Heart right ventricle (tissue), 16 donors: ENCODE measurements around the gene ACTR10. TPM values are rescaled to one million over a fixed set of nuclear protein-coding genes. Genes with fewer than 3 reads are reported as not detected.

Experiments
- ATAC-seq, 8 donors: fragments of 200-7000 bp; cut with Tn5 transposase; one replicate each; pipeline ENCODE4 v1.9.1; 2020; ENCODE audit warnings: mild to moderate bottlenecking in 8 of 8, moderate library complexity in 8 of 8, moderate number of reproducible peaks in 1 of 8
- DNase-seq, 2 donors: peaks; one replicate each; pipeline ENCODE4 v3.0.0-alpha.2; 2020
- H3K27ac ChIP-seq, 10 donors: fragments of 200-600 bp; sonication (generic) in 2 of 10; one replicate each; pipeline versions ENCODE4 v1.5.0 to v1.8.0; 2020 to 2022; ENCODE audit warnings: mild to moderate bottlenecking in 3 of 10
- H3K27me3 ChIP-seq, 7 donors: fragments of 200-600 bp; one replicate each; pipeline ENCODE4 v1.8.0; 2021 to 2022; ENCODE audit warnings: mild to moderate bottlenecking in 2 of 7
- H3K36me3 ChIP-seq, 9 donors: fragments of 200-600 bp; sonication (generic) in 1 of 9; one replicate each; pipeline versions ENCODE4 v1.5.0 to v1.8.0; 2020 to 2022; ENCODE audit warnings: mild to moderate bottlenecking in 2 of 9
- H3K4me1 ChIP-seq, 9 donors: fragments of 200-600 bp; sonication (generic) in 1 of 9; one replicate each; pipeline versions ENCODE4 v1.5.0 to v1.8.0; 2020 to 2022; ENCODE audit warnings: mild to moderate bottlenecking in 4 of 9
- H3K4me3 ChIP-seq, 10 donors: fragments of 200-600 bp; sonication (generic) in 2 of 10; one replicate each; pipeline versions ENCODE4 v1.5.0 to v1.8.0; 2020 to 2022; ENCODE audit warnings: mild to moderate bottlenecking in 7 of 10, moderate library complexity in 2 of 10
- H3K9me3 ChIP-seq, 11 donors: fragments of 200-600 bp in 10 of 11; sonication (generic) in 2 of 11; one replicate each; pipeline versions ENCODE4 v1.5.0 to v1.8.0; 2013 to 2022; ENCODE audit warnings: mild to moderate bottlenecking in 2 of 11, control low read depth in 1 of 11, moderate library complexity in 1 of 11
- CTCF ChIP-seq, 9 donors: fragments of 200-600 bp; sonication (generic) in 2 of 9; IDR thresholded peaks; one replicate each; pipeline versions ENCODE4 v1.5.0 to v1.8.0; 2021 to 2022; ENCODE audit warnings: antibody characterized with exemption in 9 of 9, mild to moderate bottlenecking in 5 of 9, moderate library complexity in 1 of 9
- WGBS, 2 donors: extraction: QIAGEN DNeasy Blood & Tissue Kit; methylation state at CpG; one replicate each; pipeline ENCODE4 v1.1.7; 2013; ENCODE audit warnings: inconsistent platforms in 1 of 2; 5-methylcytosine and 5-hydroxymethylcytosine counted together
- intact Hi-C, 10 donors: fragments of 100-400 bp; cut with DNase I; formaldehyde crosslinking; loops; one replicate each; pipeline versions ENCODE4 v1.11.1 to v1.14.2; 2022
- polyA plus RNA-seq, 2 donors: library from polyadenylated mRNA; stranded (reverse); fragments of 200-250 nt; gene quantifications; one replicate each; pipeline ENCODE4 v1.2.3, GENCODE V29; 2013
- total RNA-seq, 10 donors: library from RNA; stranded (reverse); fragmentation: NEBNext Ultra II Directional in 3 of 10; extraction: Animal tissue kit (Norgen Biotek cat#: 25700) in 3 of 10; gene quantifications; one replicate each; pipeline versions ENCODE4 v1.2.1 to v1.2.4, GENCODE V29; 2021 to 2023
- donor health status: Arrhythmogenic right ventricular cardiomyopathy.
- donor health status: ischemic (EF 13 %, LVEDD 7.1; RV severe dilation, severe dysfunction).
- donor health status: healthy with polysubstance abuse.
- donor health status: DM: no; HTN: yes; CAD: no.
- donor health status: DM: no; HTN: no; CAD: no.
- donor health status: ischemic (EF 25% LVEDD 6.9; RV normal size, moderate dysfunction).
- donor health status: ischemic (EF 25% LVEDD 5.7; RV mildly dilated, moderate dysfunction).
- donor health status: healthy.
- donor health status: DM: yes; HTN: yes; CAD: no.
- donor health status: Ischemic cardiomyopathy.
- donor health status: ischemic (EF 35%, LVEDD 5.7; RV mildly dilated, moderate dysfunction).
- donor health status: nonischemic (EF 11% LVEDD 7.7; RV severe dilation, severe dysfunction).
- donor health status: DM: yes; HTN: yes; CAD: no.
- donor health status: PGD.
- donor health status: ischemic (EF 29% LVEDD 5.4; RV normal size, mild dysfunction).
- donor health status: nonischemic (EF 23%, LVEDD 6.1; RV moderate dilation, normal function).

The ACTR10 gene
- total and polyA plus RNA-seq, 12 donors = 60.5 to 88.9 (median 72.8) TPM

DNA sequence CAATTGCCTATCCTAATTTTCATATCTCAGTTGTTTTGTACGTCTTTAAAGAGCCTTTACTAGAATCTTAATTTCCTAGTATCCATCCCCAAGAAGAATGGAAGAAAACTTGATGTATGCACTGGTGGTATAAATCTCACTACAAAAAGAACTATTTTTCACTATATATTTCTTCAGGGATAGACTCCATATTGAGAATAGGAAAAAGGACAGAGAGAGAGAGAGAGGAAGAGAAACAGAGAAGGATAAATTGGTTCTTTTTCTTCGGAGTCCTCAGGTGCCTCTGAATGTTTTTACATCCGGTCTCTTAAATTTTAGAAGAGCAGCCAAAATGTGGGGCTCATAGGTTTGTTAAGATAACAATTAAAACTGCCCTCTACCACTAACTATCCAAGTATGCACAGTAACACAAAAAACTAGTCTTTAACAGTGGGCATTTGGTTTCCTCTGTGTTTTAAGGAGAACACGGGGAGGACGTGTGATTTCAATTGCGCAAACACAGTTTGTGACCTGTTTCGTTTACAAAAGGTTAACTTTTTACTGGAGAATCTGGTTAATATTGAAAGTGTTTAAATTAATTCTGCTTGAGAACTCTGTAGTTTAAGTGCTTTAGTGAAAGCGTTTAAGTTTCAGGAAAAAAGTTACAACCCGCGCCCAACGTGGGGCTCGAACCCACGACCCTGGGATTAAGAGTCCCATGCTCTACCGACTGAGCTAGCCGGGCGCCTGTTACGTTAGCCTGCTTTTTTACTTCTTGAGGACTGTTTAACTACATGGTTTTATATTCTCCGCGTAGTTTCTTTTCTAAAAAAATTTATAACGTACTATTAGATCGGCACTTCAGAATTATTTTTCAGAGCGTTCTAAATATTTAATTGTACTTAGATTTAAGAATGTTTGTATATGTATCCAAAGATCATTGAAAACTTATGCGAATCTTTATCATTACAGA, 39.6 kb downstream of the ACTR10 start:
- TF ChIP-seq CTCF (IDR thresholded peaks at IDR 0.05) = no peak
- DNase-seq (peak; percentile 69 to 70), ATAC-seq (peak; percentile 38 to 63 (median 52))
- H3K4me3 ChIP-seq = peak overlapping the region; percentile 33 to 76 (median 61)
- H3K9me3 ChIP-seq = no peaks in the 10 kb centered on the region
- WGBS, 2 donors = 4 to 5% methylated on average over 23 of the region's 23 CpGs
- peak overlapping the region; percentile 2 to 81 (median 75) for H3K27ac ChIP-seq
- H3K36me3 ChIP-seq = peaks cover 0 to 15% (median 0%) of the 10 kb centered on the region in 9 donors
- peaks cover 0 to 21% (median 7%) of the 10 kb centered on the region in 9 donors for H3K4me1 ChIP-seq
- intact Hi-C loops = loop anchor here in 7 of 10 donors (5.0 to 10.0 kb wide), 3 partner anchors 37 to 58 kb away; partner anchors contain the start of genes ARID4A (in 5 of the 7) and ACTR10 (in 2 of the 7)
- no peaks in the 10 kb centered on the region for H3K27me3 ChIP-seq

- 0 to 1% methylated on average over 16 of the region's 16 CpGs for WGBS, 2 donors
- no peak for TF ChIP-seq CTCF (IDR thresholded peaks at IDR 0.05)
- peak overlapping the region; percentile 35 to 95 (median 81) for H3K4me3 ChIP-seq
- DNase-seq = no peak
- intact Hi-C loops = loop anchor here in 7 of 10 donors (1.0 to 10.0 kb wide), 5 partner anchors 42 to 55 kb away; partner anchors contain the start of genes ARID4A (in 6 of the 7) and ACTR10 (in 2 of the 7)
- no peaks in the 10 kb centered on the region for H3K9me3 ChIP-seq
- peak; percentile 10 to 39 (median 24) for ATAC-seq
- H3K36me3 ChIP-seq = peaks cover 0 to 19% (median 3%) of the 10 kb centered on the region in 9 donors
- peaks cover 7 to 46% (median 34%) of the 10 kb centered on the region in 9 donors for H3K4me1 ChIP-seq
- peak overlapping the region; percentile 20 to 98 (median 94) for H3K27ac ChIP-seq
- H3K27me3 ChIP-seq = no peaks in the 10 kb centered on the region
These were observed 44.0 kb downstream of the ACTR10 start for GRCh38 chr14:58243790-58244555.

- WGBS, 2 donors = 0% methylated on average over 50 of the region's 50 CpGs
- peak; percentile 94 to 99 (median 96) for ATAC-seq
- TF ChIP-seq CTCF (IDR thresholded peaks at IDR 0.05) = peak in 2 of 9 donors; percentile 25 to 30
These were observed 44.8 kb downstream of the ACTR10 start, which contains the start of gene PSMA3 for GRCh38 chr14:58244556-58245387. Gene PSMA3, plus strand, starts transcription at chr14:58244843. Its CDS starts 78 bp downstream, at chr14:58244921.

More at GRCh38 chr14:58244556-58245387, 44.8 kb downstream of the ACTR10 start, which contains the start of gene PSMA3:
- no peaks in the 10 kb centered on the region for H3K27me3 ChIP-seq
- H3K4me3 ChIP-seq = peak within 1 kb of the TSS; percentile 60 to 95 (median 82)
- H3K27ac ChIP-seq = peak within 1 kb of the TSS; percentile 89 to 98 (median 94)
- no peaks in the 10 kb centered on the region for H3K9me3 ChIP-seq
- intact Hi-C loops = loop anchor here in 9 of 10 donors (1.0 to 10.0 kb wide), 5 partner anchors 42 to 54 kb away; partner anchors contain the start of genes ARID4A (in 9 of the 9) and ACTR10 (in 2 of the 9)
- peaks cover 7 to 45% (median 34%) of the 10 kb centered on the region in 9 donors for H3K4me1 ChIP-seq
- peak; percentile 97 to 98 for DNase-seq
- H3K36me3 ChIP-seq = peaks cover 0 to 27% (median 3%) of the 10 kb centered on the region in 9 donors
